GM12874 (cell line): ENCODE data around the gene RDH5.

Experiments used
- TF ChIP-seq, protein P1 (sequence below): IDR thresholded peaks from 2 replicates; pipeline ENCODE4 v1.5.1; 2011; ENCODE audit warnings: low read depth, mild to moderate bottlenecking, control low read depth, low read length, moderate library complexity; ENCODE audit not compliant: insufficient read depth

Gene RDH5

DNA sequence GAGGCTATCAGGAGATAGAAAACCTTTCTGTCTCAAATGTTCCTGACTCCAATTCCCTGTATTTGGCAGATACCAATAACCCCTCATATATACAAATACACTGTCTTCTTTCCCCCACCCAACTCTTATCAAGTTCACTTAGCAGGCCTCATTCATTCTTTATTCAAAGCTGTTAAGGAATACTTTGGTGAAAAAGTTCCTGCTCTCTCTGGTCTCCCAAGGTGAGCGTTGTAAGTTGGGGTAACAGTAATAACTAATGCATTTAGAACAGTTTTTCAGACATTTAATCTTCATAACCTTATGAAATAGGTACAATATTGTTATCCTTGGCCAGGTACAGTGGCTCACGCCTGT is 18.8 kb downstream of the RDH5 start:
- TF ChIP-seq, protein P1, sequence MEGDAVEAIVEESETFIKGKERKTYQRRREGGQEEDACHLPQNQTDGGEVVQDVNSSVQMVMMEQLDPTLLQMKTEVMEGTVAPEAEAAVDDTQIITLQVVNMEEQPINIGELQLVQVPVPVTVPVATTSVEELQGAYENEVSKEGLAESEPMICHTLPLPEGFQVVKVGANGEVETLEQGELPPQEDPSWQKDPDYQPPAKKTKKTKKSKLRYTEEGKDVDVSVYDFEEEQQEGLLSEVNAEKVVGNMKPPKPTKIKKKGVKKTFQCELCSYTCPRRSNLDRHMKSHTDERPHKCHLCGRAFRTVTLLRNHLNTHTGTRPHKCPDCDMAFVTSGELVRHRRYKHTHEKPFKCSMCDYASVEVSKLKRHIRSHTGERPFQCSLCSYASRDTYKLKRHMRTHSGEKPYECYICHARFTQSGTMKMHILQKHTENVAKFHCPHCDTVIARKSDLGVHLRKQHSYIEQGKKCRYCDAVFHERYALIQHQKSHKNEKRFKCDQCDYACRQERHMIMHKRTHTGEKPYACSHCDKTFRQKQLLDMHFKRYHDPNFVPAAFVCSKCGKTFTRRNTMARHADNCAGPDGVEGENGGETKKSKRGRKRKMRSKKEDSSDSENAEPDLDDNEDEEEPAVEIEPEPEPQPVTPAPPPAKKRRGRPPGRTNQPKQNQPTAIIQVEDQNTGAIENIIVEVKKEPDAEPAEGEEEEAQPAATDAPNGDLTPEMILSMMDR = no peak

DNA sequence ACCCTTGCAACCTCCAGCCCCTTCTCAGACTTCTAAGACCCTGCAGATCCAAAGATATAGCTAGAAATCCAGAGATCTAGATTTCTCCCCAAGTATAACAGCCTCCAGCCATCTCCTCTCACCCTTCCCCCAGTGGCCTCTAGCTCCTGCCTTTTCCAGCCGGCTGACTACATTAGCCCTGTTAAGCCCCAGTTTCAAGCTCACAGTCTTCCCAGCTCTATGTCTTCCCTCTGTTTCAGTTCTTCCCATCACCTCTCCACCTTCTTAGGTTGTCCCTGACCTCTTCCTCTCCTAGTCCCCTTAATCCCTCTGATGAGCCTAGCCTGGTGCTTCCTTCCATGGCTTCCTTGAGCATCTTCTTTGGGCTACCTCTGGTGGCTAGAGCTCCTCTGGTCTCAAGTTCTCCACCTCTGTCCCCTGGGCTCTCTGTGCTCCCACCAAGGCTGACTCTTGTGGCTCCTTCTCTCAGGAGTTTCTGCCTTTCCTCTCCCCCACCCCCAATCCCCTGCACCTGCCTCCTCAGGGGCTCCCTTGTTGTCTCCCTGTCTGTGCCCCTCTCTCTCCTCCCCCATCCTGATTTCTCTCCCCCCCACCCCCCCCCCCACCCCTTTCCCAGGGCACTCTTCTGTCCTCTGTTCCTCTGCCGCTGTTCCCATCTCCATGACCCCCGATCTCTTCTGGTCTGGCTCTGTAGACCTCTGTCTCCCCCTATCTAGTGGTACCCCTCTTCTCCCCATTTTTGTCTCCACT is 21.9 kb downstream of the RDH5 start:
- TF ChIP-seq, protein P1 = no peak

DNA sequence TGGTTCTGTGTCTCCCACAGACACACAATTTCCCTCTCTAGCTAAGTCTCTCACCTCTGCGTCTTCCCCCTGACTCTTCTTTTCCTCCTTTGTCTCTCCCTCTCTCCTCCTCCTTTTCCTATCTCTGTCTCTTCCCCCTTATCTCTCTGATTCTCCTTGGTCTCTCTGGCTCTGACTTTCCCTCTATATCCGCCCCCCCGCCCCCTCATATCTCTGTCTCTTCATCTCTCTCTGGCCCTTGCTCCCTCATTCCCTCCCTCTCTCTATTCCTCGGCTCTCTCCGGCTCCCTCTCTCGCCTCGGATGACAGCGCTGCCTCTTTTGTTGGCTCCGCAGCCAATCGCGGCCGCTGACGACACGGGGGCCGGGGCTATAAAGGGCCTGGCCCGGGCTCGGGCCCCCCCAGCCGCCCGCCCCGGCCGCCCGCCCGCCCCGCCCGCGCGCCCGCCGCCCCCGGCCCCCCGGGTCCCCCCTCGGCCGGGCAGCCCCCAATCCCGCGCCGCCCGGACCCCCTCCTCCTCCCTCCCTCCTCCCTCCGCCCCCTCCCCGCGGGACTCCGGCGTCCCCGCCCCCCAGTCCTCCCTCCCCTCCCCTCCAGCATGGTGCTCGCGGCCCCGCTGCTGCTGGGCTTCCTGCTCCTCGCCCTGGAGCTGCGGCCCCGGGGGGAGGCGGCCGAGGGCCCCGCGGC is 22.7 kb downstream of the RDH5 start, which contains the start of gene GDF11:
GDF11 (plus strand) TSS at position 404 of the 687 bp plus-strand sequence; CDS start at position 599, 195 bp downstream.
- TF ChIP-seq, protein P1 = no peak

DNA sequence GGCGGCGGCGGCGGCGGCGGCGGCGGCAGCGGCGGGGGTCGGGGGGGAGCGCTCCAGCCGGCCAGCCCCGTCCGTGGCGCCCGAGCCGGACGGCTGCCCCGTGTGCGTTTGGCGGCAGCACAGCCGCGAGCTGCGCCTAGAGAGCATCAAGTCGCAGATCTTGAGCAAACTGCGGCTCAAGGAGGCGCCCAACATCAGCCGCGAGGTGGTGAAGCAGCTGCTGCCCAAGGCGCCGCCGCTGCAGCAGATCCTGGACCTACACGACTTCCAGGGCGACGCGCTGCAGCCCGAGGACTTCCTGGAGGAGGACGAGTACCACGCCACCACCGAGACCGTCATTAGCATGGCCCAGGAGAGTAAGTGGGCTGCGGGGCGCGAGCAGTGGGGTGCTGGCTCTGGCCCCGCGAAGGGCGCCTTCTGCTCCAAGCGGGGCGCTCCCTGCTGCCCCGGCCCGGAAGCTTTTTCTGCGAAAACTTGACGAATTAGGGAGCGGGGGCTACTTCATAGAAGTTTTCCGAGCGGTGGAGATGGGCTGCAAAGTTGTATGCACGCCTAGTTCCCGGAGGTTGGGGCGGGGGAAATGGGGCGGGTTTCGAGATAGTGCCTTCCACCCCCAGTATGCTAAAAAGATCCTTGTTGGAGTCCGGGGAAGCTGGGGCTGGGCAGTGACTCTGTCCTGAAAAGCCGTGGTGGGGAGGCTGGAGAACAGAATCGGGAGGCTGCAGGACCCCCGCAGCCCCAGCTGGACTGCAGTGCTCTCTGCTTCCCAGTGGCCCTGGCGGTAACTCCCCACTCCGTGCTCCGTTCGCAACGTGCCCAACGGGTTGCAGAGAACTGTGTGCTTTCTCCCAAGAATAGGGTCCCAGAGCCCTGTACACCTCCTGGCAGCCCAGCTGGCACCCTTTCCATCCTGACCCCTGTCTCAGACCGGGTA is 23.5 kb downstream of the RDH5 start:
- TF ChIP-seq, protein P1 = 0 out of 2 replicates have a peak, but pooled peaks have one; percentile 15

DNA sequence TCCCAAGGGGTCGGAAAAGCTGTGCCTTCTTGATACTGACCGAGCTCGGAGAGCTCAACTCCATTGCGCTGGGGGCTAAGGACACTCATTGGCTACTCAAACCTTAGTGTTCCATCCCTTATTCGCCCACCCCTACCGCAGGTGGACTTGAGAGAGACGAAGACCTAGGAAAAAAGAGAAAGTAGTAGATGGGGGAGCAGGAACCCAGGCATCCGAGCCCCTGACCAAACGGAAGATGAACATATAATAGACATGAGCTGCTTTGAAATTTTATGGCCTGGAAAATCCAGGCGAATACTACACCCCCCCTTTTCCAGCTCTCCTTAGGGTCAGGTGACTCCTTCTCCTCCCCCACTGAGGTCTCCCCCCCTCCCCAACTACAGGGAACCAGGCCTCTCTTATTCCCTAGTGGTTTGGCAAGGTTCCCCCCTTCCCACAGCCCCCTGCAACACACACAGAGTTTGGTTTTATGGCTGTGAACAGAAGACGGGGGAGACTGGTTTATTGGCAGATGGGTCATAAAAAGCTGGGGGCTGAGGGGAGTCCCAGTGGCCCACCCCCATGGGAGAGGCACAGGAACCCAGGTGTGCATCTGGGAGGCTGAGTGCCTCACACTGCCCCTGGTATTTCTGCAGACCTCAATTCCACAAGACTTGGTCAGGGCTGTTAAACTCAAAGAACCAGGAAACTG is 24.3 kb downstream of the RDH5 start:
- TF ChIP-seq, protein P1 = no peak

DNA sequence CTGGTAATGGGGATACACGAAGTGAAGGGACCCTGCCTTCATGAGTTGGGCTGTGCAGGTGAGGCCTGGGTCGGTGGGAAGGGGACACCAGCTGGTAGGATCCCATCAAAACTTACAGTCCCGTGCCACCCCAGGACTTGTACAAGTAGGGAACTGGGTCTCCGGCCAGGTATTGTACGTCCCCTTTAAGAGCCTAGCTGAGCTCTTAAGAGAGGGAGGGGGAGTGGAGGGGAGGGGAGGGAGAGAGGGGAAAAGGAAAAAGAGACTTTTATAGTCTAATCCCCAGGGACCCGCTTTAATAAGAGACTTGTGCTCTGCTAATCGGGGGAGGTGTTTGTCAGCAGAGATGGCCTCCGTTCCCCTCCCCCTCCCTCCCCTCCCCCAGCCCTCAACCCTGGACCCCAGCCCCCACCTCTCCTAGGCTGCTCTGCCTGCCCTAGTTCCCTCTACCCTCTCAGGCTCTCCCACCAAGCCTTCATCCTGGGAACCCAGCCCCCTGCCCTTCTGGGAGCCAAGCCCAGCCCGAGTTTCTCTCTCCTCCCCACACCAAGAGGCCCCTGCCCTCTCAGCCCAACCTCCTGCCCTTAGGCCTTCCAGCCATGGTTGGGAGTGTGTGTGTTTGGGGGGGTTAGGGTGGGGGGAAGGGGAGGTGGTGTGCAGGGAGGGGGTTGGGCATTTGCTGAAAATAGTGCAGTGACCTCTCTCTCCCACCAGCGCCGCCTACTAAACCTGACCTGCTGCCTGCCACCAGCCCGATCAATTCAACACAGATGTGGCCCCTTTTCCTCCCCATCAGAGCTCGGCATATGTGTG is 25.4 kb downstream of the RDH5 start:
- TF ChIP-seq, protein P1 = no peak
